A549 treated with Hydrocortisone at 1 μM for 4 hours (cell line): Measurements from ENCODE around the gene FLAD1. TPM values are rescaled to one million over a fixed set of nuclear protein-coding genes. Genes with fewer than 3 reads are reported as not detected.

Experiments used
- total RNA-seq: library from RNA; stranded (reverse); fragments of 200-300 nt; extraction: Qiagen RNA extraction; gene quantifications from 5 replicates; pipeline ENCODE4 v1.2.3, GENCODE V29; 2022

Gene FLAD1
- total RNA-seq, result 38.8 to 45.4 TPM (median 43.8 TPM) in 5 replicates

DNA sequence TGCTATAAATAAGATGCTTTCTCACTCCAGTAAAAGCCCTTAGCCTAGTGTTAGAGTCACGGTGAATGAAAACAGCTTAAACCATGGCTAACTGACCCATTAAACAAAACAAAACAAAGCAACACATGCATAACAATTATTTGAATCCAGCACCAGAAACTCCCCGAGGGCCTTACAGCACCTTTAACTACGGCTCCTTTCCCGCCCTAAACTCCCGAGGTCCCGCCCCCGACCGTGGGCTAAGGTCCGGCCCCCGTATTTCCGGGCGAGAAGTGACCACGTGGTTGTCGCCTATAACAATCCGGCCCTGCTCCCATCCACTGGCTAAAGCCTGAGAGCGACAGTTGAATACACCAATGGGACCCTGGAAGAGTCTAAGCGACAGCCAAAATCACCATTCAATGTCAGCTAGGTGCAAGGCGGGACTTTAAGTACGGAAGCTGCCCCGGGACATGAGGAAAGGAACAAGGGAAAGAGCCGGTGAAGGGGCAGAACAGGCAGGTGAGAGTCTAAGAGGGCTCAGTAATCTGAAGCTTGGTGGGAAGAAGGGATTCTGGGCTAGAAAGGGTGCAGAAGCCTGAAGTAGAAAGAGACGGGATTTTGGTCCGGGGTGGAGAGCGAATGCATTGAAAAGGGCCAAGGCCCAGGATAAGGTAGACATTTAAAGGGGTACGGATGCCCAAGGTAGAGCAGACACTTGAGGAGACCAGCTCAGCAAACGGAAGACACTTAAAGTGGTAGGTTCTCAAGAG is at the start of gene FLAD1:
TSS of gene FLAD1 (plus strand) at position 448 of the 752 bp plus-strand sequence. CDS start 351 bp downstream, outside the sequence.

DNA sequence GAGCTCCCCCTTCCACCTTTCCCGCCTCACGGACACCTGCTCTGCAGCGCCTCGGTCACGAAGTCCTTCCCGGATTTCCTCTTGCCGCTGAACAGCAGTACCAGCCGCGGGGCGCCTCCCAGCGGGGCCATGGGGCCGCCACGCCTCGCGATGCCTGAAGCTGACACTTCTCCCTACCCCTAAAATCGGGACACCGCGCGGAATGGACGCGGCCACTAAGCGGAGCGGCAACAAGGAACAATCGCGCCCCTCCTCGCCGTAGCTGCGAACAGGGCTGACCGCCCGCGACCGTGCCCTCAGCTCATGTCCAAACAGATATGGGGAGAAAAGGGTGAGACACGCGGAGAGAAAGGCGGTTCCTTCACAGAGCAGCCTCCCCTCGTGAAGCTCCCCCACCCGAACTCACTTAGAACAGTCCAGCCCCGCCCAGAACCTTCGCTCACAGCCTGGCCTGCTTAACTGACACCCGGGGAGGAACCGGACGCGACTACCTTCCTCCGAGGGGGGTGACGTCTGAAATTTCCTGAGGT is 46.5 kb upstream of the FLAD1 start, which contains the start of gene PMVK:
TSS of gene PMVK (minus strand) at position 165 of the 530 bp plus-strand sequence. CDS start at position 131, 34 bp downstream.

GRCh38 chr1:154955718-154956543 is 27.2 kb upstream of the FLAD1 start, which contains the start of gene PBXIP1:
Gene PBXIP1 (minus strand): TSS chr1:154956099. CDS start chr1:154953721, 2,378 bp downstream.

DNA sequence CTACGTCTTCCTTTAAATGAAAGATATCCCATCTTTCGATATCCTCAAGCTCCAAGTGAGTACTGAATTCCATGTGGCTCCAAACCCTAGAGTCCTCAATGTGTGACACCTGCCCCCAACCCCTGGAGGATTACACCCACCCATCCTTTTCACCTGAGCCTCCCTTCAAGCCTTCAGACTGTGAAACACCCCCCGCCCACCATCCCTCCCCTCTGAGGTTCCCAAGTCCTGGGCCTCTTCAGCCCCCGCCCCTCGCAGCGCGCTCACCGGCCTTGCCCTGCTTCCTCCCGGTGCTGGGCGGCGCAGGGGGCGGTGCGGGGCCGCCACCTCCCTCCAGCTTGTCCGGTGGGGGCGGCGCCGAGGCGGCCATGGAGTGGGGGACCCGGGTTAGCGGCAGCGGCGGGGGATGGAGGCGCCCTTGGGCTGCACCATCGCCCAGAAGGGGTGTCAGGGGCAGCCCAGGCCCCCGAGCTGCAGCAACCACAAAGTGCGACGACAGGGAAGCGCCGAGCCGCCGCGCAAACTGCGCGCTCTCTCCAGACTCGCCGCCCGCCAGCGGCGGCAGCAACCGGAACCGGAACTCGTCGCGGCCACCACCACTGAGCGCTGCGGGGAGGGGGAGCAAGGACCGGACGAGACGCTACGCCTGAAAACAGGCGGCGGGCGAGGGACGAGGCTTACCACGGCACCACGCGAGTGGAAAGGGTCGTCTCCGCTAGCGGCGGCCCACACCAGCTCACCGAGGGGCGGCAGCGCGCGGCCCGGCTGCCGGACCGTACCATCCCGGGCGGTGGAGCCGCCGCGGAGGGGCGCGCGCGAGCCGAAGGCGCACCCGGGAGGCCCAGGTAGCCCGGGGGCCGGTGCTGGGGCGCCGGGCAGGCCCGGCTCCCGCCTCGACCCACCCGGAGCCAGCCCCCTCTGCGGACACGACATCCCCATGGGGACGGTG is 21.7 kb upstream of the FLAD1 start, which contains the start of gene PYGO2:
TSS of gene PYGO2 (minus strand) at position 576 of the 949 bp plus-strand sequence. CDS start at position 370, 206 bp downstream.

DNA sequence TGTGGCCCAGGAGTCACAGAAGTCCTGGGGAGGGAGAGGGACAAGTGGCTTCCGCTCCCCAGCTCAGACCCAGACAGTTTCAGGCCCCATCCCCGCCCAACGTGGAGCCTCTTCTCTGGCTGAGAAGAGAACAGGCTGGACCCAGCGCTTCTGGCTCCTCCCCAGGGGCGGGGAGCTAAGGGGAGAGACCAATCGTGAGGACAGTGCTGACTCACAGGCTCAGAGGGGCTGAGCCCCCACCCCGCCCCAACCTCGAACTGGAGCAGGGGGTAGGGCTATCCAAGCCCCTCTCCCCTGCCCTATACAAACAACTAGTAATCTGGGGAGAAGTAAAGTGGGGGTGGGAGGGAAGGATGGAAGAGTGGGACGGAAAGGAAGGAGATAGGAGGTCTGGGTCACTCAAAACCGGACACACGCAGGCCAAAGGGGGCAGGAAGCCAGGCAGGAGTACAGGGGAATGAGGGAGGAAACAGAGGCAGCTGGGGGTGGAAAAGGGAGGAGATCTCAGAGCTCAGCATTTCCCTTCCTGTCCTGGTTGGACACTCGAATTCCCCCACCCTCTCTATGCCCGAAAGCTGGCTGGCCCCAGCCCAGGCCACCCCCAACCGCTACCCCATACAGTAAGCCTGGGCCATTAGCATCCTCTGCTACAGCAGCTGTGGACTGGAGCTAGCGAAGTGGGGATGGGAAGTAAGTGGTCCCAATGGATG is 12.4 kb upstream of the FLAD1 start, which contains the start of gene SHC1:
TSS of gene SHC1 (minus strand) at position 117 of the 710 bp plus-strand sequence. CDS start 221 bp downstream, outside the sequence.

DNA sequence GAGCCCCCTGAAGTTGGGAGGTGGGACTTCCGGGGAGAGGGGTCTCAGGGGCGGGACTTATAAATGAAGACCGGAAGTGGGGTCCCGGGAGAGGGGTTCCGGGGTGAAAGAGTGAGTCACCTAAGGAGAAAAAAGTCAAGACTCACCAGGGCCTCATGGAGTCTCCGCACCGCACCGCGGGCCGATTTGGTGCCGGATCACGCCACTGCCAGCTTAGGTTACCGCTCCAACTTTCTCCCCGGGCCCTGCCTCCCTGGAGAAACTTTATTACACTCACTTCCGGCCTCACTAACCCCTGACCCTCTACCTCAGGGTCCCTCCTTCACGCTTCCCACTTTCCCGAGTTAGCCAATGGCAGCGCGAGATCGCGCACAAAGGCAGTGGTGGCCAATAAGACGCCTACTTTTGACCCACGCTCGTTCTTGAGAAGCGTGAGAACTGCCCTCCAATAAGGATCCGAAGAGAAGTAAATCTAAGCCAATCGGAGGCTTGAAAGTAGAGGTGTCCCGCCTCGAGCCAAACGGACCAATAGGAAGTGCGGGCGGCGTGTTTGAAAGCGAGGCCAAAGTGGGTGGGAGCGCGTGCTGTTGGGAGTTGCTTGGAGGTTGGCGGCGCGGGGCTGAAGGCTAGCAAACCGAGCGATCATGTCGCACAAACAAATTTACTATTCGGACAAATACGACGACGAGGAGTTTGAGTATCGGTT is 8.9 kb upstream of the FLAD1 start, which contains the start of gene CKS1B:
TSS of gene CKS1B (plus strand) at position 580 of the 706 bp plus-strand sequence. CDS start at position 645, 65 bp downstream.

DNA sequence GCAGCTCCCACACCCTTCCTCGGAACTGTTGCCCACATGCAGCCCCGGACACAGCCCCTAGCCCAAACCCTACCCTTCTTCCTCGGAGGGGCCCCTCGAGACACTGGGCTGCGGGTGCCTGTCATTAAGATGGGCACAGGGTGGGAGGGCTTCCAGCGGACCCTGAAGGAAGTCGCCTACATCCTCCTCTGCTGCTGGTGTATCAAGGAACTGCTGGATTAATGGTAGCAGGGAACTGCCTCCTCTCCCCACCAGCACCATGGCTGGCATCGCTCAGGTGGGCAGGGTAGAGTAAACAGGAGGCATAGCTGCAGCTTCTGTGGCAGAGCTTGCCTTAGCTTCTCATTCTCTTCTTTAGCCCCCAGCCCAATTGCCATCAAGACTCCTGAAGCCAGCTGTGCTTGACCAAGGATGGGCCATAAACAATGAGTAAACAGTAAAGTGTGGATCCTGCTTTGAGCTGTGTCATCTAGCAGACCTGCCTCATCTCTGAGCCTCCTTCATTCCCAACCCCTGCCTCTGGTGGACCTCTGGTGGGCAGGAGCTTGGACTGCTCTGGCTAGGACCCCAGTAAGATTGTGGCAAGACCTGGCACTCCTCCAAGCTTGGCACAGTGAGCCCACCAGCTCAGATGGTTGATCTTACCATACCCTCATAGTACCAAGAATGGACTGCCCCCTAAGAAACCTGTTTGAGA is 10.6 kb downstream of the FLAD1 start, which contains the start of gene LENEP:
TSS of gene LENEP (plus strand) at position 15 of the 697 bp plus-strand sequence. CDS start at position 37, 22 bp downstream.

DNA sequence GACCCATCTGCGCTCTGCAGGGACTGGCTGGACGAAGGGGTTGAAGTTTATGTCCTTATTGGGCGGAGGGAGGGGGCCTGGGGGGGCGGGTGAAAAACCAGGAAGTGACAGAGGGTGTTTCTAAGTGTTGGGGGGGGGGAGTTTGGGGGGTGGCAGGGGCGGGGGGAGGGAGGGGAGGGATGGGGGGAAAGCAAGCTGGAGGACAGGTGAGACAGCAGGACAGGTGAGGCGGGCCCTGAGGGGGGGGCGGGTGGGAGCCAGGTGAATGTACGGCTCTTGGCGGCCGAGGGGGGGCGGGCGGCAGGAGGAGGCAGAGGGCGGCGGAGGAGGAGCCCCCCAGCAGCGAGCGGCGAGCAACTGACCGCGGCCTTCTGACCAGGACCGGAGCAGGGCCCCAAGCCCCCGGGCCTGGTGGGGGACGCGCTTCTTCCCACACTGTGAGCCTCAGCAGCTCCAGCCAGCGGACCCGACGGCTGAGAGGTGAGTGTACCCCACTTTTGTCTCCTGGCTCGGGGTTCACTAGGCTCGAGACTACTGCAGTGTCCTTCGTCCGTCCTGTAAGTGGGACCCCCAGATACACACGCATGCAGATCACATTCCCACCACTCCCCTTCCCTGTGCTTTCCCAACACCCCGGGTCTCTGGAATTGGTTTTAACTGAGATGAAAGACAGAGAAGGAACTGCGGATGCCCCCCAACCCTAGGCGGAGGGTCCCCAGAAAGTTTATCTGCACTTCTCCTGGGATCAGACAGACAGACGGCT is 19.5 kb downstream of the FLAD1 start, which contains the start of gene ZBTB7B:
TSS of gene ZBTB7B (plus strand) at position 339 of the 763 bp plus-strand sequence. CDS start 11,859 bp downstream, outside the sequence.

DNA sequence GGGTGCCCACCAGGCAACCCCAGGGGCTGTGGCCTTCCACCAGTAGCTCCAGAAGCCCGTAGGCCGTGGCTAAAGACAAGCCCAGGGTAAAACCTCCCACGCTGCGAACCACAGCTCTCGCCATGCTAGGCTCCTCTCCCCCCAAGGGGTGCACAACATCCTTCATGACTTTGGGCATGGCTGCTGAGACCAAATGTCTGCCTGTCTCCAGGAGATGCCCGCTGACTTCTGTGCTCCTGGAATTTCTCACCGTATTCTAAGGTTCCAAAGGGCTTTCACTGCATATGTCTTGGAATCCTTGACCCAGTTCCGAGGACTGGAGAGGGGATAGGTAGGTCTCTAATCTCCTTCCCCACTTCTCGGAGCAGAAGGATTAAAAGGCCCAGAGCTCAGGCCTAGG is 50.4 kb downstream of the FLAD1 start, which contains the start of the genes DCST1 and DCST2:
TSS of gene DCST1 (plus strand) at position 301 of the 400 bp plus-strand sequence. CDS start 213 bp downstream, outside the sequence.
TSS of gene DCST2 (minus strand) at position 258 of the 400 bp plus-strand sequence. CDS start at position 178, 80 bp downstream.

Other genes starting within 250 kb of the FLAD1 start
- gene KCNN3, start 113.1 kb upstream of the FLAD1 start, total RNA-seq, result 0.01 to 0.03 TPM (median 0.02 TPM) in 4 of 5 replicates, not detected in the other
- 42.1 to 48.4 TPM (median 43.6 TPM) in 5 replicates for gene PMVK, start 46.6 kb upstream of the FLAD1 start, total RNA-seq
- 13.1 to 16.1 TPM (median 14.7 TPM) in 5 replicates for gene PBXIP1, start 27.2 kb upstream of the FLAD1 start, total RNA-seq
- gene PYGO2, start 21.6 kb upstream of the FLAD1 start, total RNA-seq, result 20.1 to 24.8 TPM (median 23.2 TPM) in 5 replicates
- 194 to 253 TPM (median 238 TPM) in 5 replicates for gene SHC1, start 12.6 kb upstream of the FLAD1 start, total RNA-seq
- gene CKS1B, start 8.7 kb upstream of the FLAD1 start, total RNA-seq, result 311 to 367 TPM (median 344 TPM) in 5 replicates
- gene LENEP, start 10.2 kb downstream of the FLAD1 start, total RNA-seq, result not detected in 5 replicates
- 44.8 to 52.9 TPM (median 49.0 TPM) in 5 replicates for gene ZBTB7B, start 19.5 kb downstream of the FLAD1 start, total RNA-seq
- 0.37 to 0.77 TPM (median 0.52 TPM) in 5 replicates for gene DCST2, start 50.4 kb downstream of the FLAD1 start, total RNA-seq
- 0.07 to 0.08 TPM in 2 of 5 replicates, not detected in the others for gene DCST1, start 50.5 kb downstream of the FLAD1 start, total RNA-seq
- 84.2 to 106 TPM (median 101 TPM) in 5 replicates for gene ADAM15, start 68.0 kb downstream of the FLAD1 start, total RNA-seq
- 12.3 to 15.4 TPM (median 13.0 TPM) in 5 replicates for gene EFNA4, start 80.4 kb downstream of the FLAD1 start, total RNA-seq
- 9.7 to 11.7 TPM (median 11.6 TPM) in 5 replicates for gene EFNA3, start 95.5 kb downstream of the FLAD1 start, total RNA-seq
- 21.4 to 32.6 TPM (median 26.0 TPM) in 5 replicates for gene EFNA1, start 144.5 kb downstream of the FLAD1 start, total RNA-seq
- 32.8 to 36.7 TPM (median 34.6 TPM) in 5 replicates for gene SLC50A1, start 152.5 kb downstream of the FLAD1 start, total RNA-seq
- gene DPM3, start 157.2 kb downstream of the FLAD1 start, total RNA-seq, result 69.5 to 108 TPM (median 98.1 TPM) in 5 replicates
- gene KRTCAP2, start 190.0 kb downstream of the FLAD1 start, total RNA-seq, result 187 to 257 TPM (median 250 TPM) in 5 replicates
- 1.7 to 2.9 TPM (median 2.7 TPM) in 5 replicates for gene TRIM46, start 190.5 kb downstream of the FLAD1 start, total RNA-seq
- gene THBS3, start 224.6 kb downstream of the FLAD1 start, total RNA-seq, result 7.6 to 9.3 TPM (median 8.5 TPM) in 5 replicates
- gene MTX1, start 225.4 kb downstream of the FLAD1 start, total RNA-seq, result 63.2 to 79.8 TPM (median 74.7 TPM) in 5 replicates